Gastrocnemius medialis (tissue), 4 donors: ENCODE results near the gene MDM2. TPM values are rescaled to one million over a fixed set of nuclear protein-coding genes. Genes with fewer than 3 reads are reported as not detected.

Source experiments
- ATAC-seq, 2 donors: fragments of 150-250 bp; one replicate each; pipeline ENCODE4 v1.9.1; 2016
- DNase-seq, 2 donors: peaks; one replicate each; pipeline ENCODE4 v3.0.0-alpha.2; 2019
- H3K27ac ChIP-seq, 4 donors: fragments of 200-600 bp; sonication (generic); 1 replicate in 1 of 4; 2 replicates in 3 of 4; pipeline ENCODE4 v1.5.1; 2016 to 2018; ENCODE audit warnings: mild to moderate bottlenecking in 2 of 4, moderate library complexity in 1 of 4
- H3K27me3 ChIP-seq, 3 donors: fragments of 200-600 bp; sonication (generic) in 2 of 3; 1 replicate in 1 of 3; 2 replicates in 2 of 3; pipeline versions ENCODE4 v1.5.1 to v1.6.0; 2016 to 2019; ENCODE audit warnings: mild to moderate bottlenecking in 1 of 3, moderate library complexity in 1 of 3
- H3K36me3 ChIP-seq, 2 donors: fragments of 200-600 bp; sonication (generic) in 1 of 2; one replicate each; pipeline ENCODE4 v1.5.1; 2017 to 2018
- H3K4me1 ChIP-seq, 2 donors: fragments of 200-600 bp; sonication (generic) in 1 of 2; one replicate each; pipeline ENCODE4 v1.5.1; 2016 to 2017; ENCODE audit warnings: mild to moderate bottlenecking in 2 of 2
- H3K4me3 ChIP-seq, 4 donors: fragments of 200-600 bp; sonication (generic) in 3 of 4; 1 replicate in 1 of 4; 2 replicates in 3 of 4; pipeline ENCODE4 v1.5.1; 2016 to 2019; ENCODE audit warnings: mild to moderate bottlenecking in 2 of 4
- H3K9me3 ChIP-seq, 3 donors: fragments of 200-600 bp; sonication (generic) in 2 of 3; 1 replicate in 1 of 3; 2 replicates in 2 of 3; pipeline ENCODE4 v1.5.1; 2016 to 2019
- POLR2A ChIP-seq, 2 donors: fragments of 450-650 bp; IDR thresholded peaks; one replicate each; pipeline ENCODE4 v1.6.1; 2017; ENCODE audit warnings: antibody characterized with exemption in 2 of 2, mild to moderate bottlenecking in 2 of 2, moderate library complexity in 2 of 2
- in situ Hi-C, 4 donors: fragments of 200-750 bp; cut with MboI; loops; one replicate each; pipeline versions ENCODE4 v1.15.0 to v1.8.0; 2017; ENCODE audit warnings: low sequenced_read_pairs in 4 of 4
- intact Hi-C: fragments of 100-400 bp; cut with DNase I; formaldehyde crosslinking; loops from one replicate; pipeline ENCODE4 v1.15.1; 2023; ENCODE audit warnings: low total_unique reads
- total RNA-seq, 4 donors: library from RNA; depleted of rRNA; stranded (reverse); fragments of >200 nt; gene quantifications; one replicate each; pipeline versions ENCODE4 v1.1.0 to v1.2.3, GENCODE V29; 2016
- TF ChIP-seq, protein P1 (sequence below), 5 experiments: fragments of 450-650 bp in 3 of 5; fragments of 200-600 bp in 2 of 5; sonication (generic) in 2 of 5; IDR thresholded peaks in 4 of 5; conservative IDR thresholded peaks in 1 of 5; 1 replicate in 4 of 5; 2 replicates in 1 of 5; pipeline ENCODE4 v1.5.1; 2016 to 2019; ENCODE audit warnings: antibody characterized with exemption in 5 of 5, mild to moderate bottlenecking in 3 of 5, moderate library complexity in 3 of 5

The MDM2 gene
- total RNA-seq: 10 to 100 TPM; 61.6 to 92.2 (median 70.0) TPM

DNA sequence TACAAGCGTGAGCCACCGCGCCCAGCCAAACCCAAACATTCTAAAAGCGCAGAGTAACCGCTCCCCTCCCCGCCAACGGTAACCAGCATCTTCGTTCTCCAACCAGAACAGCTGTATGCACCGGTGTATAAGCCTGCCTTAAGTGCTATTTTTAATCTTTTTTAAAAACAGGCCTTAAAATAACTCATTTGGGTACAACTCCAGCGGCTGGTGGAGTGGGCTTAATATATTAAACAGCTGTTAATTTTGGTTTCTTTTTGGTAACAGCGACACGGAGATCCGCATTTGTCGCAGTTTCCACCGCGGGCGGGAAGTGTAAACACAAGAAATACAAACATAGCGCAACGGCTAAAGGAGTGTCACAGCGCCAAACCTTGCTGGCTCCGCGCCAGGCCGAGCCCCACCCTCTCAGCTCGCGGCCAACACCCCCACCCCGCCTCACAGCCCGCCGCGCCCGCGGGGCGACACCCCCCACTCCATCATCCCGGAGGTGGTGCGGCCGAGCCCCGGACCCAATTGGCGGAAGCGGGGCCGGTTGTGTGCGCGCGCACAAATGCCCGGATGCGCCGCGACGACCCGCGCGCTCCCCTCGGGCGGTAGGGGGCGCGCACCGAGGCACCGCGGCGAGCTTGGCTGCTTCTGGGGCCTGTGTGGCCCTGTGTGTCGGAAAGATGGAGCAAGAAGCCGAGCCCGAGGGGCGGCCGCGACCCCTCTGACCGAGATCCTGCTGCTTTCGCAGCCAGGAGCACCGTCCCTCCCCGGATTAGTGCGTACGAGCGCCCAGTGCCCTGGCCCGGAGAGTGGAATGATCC, at the start of gene MDM2:
Gene MDM2, plus strand, starts transcription at position 602 of the 812 bp plus-strand sequence. CDS start 301 bp downstream, outside the sequence.
- Histone ChIP-seq H3K27ac (peak within 1 kb of the TSS; percentile 97 to 99 (median 98)), H3K36me3 (peaks cover 0 to 23% of the 10 kb centered on the region in 2 donors), H3K27me3 (no peaks in the 10 kb centered on the region), H3K4me3 (peak within 1 kb of the TSS; percentile 88 to 98 (median 96)), H3K4me1 (peaks cover 0 to 13% of the 10 kb centered on the region in 2 donors), H3K9me3 (no peaks in the 10 kb centered on the region)
- intact Hi-C loops (loop anchor here (1.0 to 10.0 kb wide), 5 partner anchors 61 to 1540 kb away; partner anchors contain the start of genes CAND1, CPSF6, MDM1 and RAP1B), in situ Hi-C loops (loop anchor here in 2 of 4 donors (5.0 to 25.0 kb wide), 2 partner anchors 60 to 445 kb away; partner anchors contain the start of gene SLC35E3 (in 1 of the 2))
- ATAC-seq: peak; percentile 85 to 91
- TF ChIP-seq, protein P1, sequence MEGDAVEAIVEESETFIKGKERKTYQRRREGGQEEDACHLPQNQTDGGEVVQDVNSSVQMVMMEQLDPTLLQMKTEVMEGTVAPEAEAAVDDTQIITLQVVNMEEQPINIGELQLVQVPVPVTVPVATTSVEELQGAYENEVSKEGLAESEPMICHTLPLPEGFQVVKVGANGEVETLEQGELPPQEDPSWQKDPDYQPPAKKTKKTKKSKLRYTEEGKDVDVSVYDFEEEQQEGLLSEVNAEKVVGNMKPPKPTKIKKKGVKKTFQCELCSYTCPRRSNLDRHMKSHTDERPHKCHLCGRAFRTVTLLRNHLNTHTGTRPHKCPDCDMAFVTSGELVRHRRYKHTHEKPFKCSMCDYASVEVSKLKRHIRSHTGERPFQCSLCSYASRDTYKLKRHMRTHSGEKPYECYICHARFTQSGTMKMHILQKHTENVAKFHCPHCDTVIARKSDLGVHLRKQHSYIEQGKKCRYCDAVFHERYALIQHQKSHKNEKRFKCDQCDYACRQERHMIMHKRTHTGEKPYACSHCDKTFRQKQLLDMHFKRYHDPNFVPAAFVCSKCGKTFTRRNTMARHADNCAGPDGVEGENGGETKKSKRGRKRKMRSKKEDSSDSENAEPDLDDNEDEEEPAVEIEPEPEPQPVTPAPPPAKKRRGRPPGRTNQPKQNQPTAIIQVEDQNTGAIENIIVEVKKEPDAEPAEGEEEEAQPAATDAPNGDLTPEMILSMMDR (IDR thresholded peaks at IDR 0.05 in 4 of 5, conservative IDR thresholded peaks at IDR 0.05 in 1 of 5): peak; percentile 81 to 91 (median 86)
- peak; percentile 84 to 90 for TF ChIP-seq POLR2A (IDR thresholded peaks at IDR 0.05)
- DNase-seq: peak; percentile 87 to 93

DNA sequence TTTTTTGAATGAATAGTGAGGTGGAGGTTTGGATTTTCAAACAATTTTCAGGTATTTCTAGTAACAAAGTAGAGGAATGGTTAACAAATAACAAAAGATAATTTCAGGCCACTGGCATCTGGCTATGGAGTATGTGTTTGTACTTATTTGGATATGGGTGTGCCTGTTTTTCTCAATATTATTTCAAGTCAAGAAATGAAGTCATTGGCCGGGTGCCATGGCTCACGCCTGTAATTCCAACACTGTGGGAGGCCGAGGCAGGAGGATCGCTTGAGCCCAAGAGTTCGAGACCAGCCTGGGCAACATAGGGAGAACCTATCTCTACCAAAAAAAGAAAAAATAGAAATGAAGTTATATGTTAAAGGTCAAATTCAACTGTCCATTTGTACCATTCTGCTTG, 48.1 kb upstream of the MDM2 start:
- TF ChIP-seq POLR2A (IDR thresholded peaks at IDR 0.05): no peak
- TF ChIP-seq, protein P1 (IDR thresholded peaks at IDR 0.05 in 4 of 5, conservative IDR thresholded peaks at IDR 0.05 in 1 of 5): no peak
- H3K4me3 ChIP-seq: no peak overlapping the region
- H3K9me3 ChIP-seq: no peaks in the 10 kb centered on the region
- no peak overlapping the region for H3K27ac ChIP-seq
- DNase-seq: no peak
- intact Hi-C loops: no loop called here
- in situ Hi-C loops: no loop called here
- H3K27me3 ChIP-seq: no peaks in the 10 kb centered on the region
- H3K36me3 ChIP-seq: peaks cover 0 to 40% of the 10 kb centered on the region in 2 donors
- no peak for ATAC-seq
- H3K4me1 ChIP-seq: no peaks in the 10 kb centered on the region

DNA sequence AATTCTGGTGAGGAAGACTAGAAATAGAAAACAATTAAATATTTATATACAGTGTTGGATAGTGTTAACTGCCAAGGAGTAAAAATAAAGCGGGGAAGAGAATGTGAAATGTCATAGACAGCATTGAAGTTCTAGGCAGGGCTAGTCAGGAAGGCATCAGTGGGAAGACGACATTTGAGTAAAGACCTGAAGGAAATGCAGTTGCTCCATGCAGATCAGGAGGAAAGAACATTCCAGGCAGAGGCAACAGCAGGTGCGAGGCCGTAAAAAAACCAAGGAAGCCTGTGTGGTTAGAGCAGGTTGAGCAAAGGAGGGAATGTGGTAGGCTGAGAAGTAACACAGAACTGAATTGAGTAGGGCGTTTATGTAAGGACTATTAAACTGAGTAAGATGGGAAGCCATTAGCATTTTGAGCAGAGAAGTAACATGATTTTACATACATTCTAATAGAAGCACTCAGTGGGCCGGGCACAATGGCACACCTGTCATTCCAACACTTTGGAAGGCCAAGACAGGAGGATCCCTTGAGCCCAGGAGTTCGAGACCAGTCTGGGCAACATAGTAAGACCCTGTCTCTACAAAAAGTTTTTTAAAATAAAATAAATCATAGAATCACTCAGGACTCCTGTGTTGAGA, 47.1 kb upstream of the MDM2 start:
- H3K4me1 ChIP-seq: no peaks in the 10 kb centered on the region
- in situ Hi-C loops: no loop called here
- ATAC-seq (no peak), DNase-seq (no peak)
- H3K27me3 ChIP-seq: no peaks in the 10 kb centered on the region
- H3K9me3 ChIP-seq: no peaks in the 10 kb centered on the region
- intact Hi-C loops: no loop called here
- TF ChIP-seq, protein P1 (IDR thresholded peaks at IDR 0.05 in 4 of 5, conservative IDR thresholded peaks at IDR 0.05 in 1 of 5): no peak
- no peak for TF ChIP-seq POLR2A (IDR thresholded peaks at IDR 0.05)
- H3K27ac ChIP-seq: no peak overlapping the region
- H3K36me3 ChIP-seq: peaks cover 0 to 31% of the 10 kb centered on the region in 2 donors
- H3K4me3 ChIP-seq: no peak overlapping the region

DNA sequence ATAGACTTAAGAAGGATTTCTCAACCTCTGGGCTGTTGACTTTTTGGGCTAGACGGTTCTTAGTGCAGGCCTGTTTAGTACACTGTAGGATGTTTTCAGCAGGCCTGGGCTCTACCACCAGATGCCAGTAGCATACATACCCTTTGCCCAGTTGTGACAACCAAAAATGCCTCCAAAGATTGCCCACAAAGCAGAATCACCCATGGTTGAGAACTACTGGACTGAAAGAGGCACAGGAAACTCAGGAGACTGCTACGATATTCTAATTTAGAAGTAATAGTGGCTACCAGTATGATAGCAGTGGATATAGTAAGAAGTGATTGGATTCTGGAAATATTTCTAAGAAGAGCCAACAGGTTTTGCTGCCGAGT, 46.5 kb upstream of the MDM2 start:
- Histone ChIP-seq H3K9me3 (no peaks in the 10 kb centered on the region), H3K4me1 (no peaks in the 10 kb centered on the region), H3K4me3 (no peak overlapping the region), H3K36me3 (peaks cover 0 to 27% of the 10 kb centered on the region in 2 donors), H3K27me3 (no peaks in the 10 kb centered on the region), H3K27ac (no peak overlapping the region)
- no peak for TF ChIP-seq POLR2A (IDR thresholded peaks at IDR 0.05)
- TF ChIP-seq, protein P1 (IDR thresholded peaks at IDR 0.05 in 4 of 5, conservative IDR thresholded peaks at IDR 0.05 in 1 of 5): no peak
- intact Hi-C loops: no loop called here
- in situ Hi-C loops: no loop called here
- ATAC-seq (no peak), DNase-seq (no peak)
